GM23248 (cell line): ENCODE data around the gene SIK2.

ENCODE experiments used
- EZH2 ChIP-seq: fragments of 200-600 bp; sonication (generic); IDR thresholded peaks from 2 replicates; pipeline ENCODE4 v1.6.1; 2018; ENCODE audit warnings: antibody characterized with exemption, mild to moderate bottlenecking; ENCODE audit not compliant: insufficient read depth, poor library complexity, severe bottlenecking
- EZH2phosphoT487 ChIP-seq: fragments of 200-600 bp; sonication (generic); IDR thresholded peaks from 2 replicates; pipeline ENCODE4 v1.6.1; 2018; ENCODE audit warnings: antibody characterized with exemption, moderate library complexity, mild to moderate bottlenecking, low read depth; ENCODE audit not compliant: insufficient read depth

DNA sequence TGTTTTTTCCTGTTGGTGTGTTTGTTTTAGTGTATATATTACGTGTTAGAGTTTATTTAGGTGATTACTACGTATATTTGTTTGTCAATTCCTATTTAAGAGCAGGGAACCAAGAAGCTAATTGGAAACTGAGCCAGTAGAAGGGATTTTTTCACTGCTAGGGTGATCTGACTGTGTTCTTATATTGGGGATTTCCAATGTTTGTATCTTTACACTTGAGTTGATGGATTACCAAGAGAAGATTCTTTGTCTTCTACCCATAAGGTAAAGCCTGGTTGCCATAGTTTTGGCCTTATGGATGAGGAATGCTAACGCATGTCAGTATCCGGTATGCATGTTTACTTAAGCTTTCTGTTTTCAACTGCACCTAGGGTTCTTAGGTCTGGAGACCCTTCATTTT is 35.6 kb downstream of the SIK2 start:
- TF ChIP-seq EZH2 (no peak), EZH2phosphoT487 (no peak)
